ENCODE data around the gene HGD.
"Not testable (repeated sequence)": the region's sequence is repeated elsewhere in the genome, so short reads cannot be mapped to it uniquely, and the experiment has no call there.

HGD gene

DNA sequence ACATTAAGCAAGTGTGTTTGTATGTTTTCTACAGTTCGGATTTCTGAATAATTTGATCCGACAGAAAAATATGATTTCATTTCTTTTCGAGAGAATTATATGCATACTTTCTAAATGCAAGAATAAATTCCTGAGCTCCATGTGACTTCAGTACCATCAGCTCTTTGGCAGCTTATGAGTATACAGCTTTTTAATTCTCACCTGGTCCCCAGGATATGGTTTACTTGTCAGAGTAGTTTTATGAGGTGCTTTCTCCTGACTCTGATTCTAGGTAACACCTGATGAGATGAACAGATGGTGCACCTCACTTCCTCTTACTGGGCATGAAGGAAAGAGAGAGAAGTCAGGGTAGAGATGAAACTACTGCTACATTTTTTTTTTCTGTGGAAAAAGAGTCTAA is 3.1 kb downstream of the HGD start:
- peak overlapping the region; percentile 15 for H3K27ac ChIP-seq
- DNase-seq: no peak
- no peak overlapping the region for H3K4me3 ChIP-seq (ENCODE audit: low read depth, low read length)
- in situ Hi-C loops (cut with HindIII; ENCODE audit: low pct_ligation_motif_present, low sequenced_read_pairs): no loop called here
- TF ChIP-seq, protein P1, sequence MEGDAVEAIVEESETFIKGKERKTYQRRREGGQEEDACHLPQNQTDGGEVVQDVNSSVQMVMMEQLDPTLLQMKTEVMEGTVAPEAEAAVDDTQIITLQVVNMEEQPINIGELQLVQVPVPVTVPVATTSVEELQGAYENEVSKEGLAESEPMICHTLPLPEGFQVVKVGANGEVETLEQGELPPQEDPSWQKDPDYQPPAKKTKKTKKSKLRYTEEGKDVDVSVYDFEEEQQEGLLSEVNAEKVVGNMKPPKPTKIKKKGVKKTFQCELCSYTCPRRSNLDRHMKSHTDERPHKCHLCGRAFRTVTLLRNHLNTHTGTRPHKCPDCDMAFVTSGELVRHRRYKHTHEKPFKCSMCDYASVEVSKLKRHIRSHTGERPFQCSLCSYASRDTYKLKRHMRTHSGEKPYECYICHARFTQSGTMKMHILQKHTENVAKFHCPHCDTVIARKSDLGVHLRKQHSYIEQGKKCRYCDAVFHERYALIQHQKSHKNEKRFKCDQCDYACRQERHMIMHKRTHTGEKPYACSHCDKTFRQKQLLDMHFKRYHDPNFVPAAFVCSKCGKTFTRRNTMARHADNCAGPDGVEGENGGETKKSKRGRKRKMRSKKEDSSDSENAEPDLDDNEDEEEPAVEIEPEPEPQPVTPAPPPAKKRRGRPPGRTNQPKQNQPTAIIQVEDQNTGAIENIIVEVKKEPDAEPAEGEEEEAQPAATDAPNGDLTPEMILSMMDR (IDR thresholded peaks at IDR 0.05; ENCODE audit: low read depth, low read length, missing control alignments): no peak
- H3K27me3 ChIP-seq (replicated peaks): no peaks in the 10 kb centered on the region
- no peaks in the 10 kb centered on the region for H3K36me3 ChIP-seq (replicated peaks)

DNA sequence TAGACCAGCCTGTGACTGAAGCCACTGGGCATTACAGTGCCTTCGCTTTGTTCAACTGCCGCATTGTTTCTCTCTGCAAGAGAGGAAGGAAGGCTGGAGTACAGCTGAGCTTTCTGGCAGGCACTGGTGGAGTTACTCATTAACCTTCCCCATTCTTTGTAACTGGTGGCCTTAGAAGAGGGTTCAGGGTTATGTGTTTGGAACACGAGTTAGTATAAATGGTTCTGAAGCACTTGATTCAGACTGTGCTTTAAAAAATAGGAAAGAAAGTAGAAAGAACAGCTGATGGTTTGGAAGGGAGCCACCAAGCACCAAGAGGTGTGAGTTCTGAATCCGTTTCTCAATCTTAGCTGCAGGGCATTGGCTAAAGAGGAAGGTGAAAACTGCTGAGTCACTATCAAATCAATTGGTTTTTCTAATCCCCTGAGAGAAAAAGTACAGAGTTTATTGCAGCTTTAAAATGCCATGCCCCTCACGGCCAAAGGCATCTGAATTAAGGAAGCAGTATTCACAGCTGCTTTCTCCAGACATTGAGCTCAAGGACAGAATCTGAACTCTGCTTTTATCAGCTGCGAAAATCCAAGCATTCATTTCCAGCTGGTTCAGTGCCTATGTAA is 3.6 kb downstream of the HGD start:
- DNase-seq: peak; percentile 38
- no peaks in the 10 kb centered on the region for H3K36me3 ChIP-seq (replicated peaks)
- no peak overlapping the region for H3K4me3 ChIP-seq (ENCODE audit: low read depth, low read length)
- in situ Hi-C loops (cut with HindIII; ENCODE audit: low pct_ligation_motif_present, low sequenced_read_pairs): no loop called here
- peak overlapping the region; percentile 15 for H3K27ac ChIP-seq
- no peaks in the 10 kb centered on the region for H3K27me3 ChIP-seq (replicated peaks)
- TF ChIP-seq, protein P1 (IDR thresholded peaks at IDR 0.05; ENCODE audit: low read depth, low read length, missing control alignments): no peak

DNA sequence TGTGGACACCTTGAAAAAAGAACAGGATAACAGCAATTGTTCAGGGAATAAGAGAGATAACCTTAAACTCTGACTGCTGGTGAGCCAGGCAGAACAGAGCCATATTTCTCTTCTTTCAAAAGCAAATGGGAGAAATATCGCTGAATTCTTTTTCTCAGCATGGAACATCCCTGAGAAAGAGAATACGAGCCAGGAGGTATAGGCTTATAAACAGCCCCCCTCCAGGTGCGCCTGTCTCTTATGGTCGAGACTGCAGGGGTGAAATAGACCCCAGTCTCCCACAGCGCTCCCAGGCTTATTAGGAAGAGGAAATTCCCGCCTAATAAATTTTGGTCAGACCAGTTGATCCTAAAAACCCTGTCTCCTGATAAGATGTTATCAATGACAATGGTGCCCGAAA is 4.8 kb downstream of the HGD start:
- in situ Hi-C loops (cut with HindIII; ENCODE audit: low pct_ligation_motif_present, low sequenced_read_pairs); DNase-seq; H3K4me3 ChIP-seq (ENCODE audit: low read depth, low read length); H3K27me3 ChIP-seq (replicated peaks); H3K36me3 ChIP-seq (replicated peaks); H3K27ac ChIP-seq: not testable (repeated sequence)

DNA sequence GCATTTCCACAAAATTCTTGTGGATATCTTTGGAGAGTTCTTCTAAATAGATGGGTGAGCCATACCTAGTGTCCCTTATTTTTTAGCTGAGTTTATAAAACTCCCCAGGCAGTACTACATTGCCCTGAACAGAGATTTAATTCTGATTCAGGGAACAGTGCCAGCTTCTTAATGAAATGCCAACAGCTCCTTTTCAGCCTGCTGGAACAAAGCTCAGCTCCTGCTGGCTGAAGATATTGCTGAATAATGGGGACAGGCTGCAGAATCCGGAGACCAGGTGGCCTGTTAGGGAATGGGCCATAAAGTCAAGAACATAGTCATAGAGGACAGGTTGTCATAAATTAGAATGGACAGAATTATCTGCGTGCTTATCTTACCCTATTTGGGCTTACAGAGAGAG is 8.9 kb downstream of the HGD start:
- Histone ChIP-seq H3K36me3 (replicated peaks) (no peaks in the 10 kb centered on the region), H3K4me3 (ENCODE audit: low read depth, low read length) (no peak overlapping the region), H3K27me3 (replicated peaks) (no peaks in the 10 kb centered on the region), H3K27ac (no peak overlapping the region)
- TF ChIP-seq, protein P1 (IDR thresholded peaks at IDR 0.05; ENCODE audit: low read depth, low read length, missing control alignments): no peak
- DNase-seq: no peak
- in situ Hi-C loops (cut with HindIII; ENCODE audit: low pct_ligation_motif_present, low sequenced_read_pairs): no loop called here

DNA sequence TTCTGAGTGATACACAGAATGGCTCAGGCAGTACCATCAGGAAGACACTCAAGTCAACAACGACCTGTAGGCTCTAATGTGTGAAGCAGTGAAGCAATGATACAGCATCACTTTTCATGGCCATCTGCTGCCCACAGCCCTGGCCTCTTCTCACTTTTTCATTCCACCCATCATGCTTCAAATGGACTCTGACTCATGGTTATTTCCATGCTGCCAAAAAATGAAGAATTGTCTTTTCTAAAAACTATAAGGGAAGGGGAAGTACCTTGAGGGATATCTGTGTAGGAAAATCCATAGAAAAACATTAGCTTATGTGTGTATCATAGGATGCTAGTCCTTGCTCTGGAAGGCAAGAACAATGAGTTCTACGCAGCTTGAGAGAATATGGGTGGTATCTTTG is 11.5 kb downstream of the HGD start:
- DNase-seq: no peak

DNA sequence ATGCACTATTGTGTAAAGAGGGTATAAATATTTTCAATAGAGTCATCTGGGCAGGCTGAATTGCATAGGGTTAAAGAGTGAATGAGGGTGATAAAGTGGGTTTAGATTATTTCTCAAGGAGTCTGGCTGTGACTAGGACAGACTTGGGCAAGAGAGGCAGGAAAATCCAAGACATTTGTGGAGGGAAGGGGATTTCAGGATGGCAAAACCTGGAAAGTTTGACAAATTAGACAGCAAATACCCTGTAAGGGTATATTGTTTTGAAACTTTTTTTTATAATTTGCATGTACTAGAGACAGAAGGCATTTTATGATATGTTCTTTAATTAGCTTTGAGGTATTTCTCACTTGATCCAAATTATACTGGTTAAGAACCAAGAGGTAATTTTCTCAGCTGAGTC is 17.1 kb downstream of the HGD start:
- DNase-seq: no peak
- Histone ChIP-seq H3K27me3 (replicated peaks) (no peaks in the 10 kb centered on the region), H3K27ac (no peak overlapping the region), H3K36me3 (replicated peaks) (no peaks in the 10 kb centered on the region), H3K4me3 (ENCODE audit: low read depth, low read length) (no peak overlapping the region)
- in situ Hi-C loops (cut with HindIII; ENCODE audit: low pct_ligation_motif_present, low sequenced_read_pairs): no loop called here
- TF ChIP-seq, protein P1 (IDR thresholded peaks at IDR 0.05; ENCODE audit: low read depth, low read length, missing control alignments): no peak

More for the DNA sequence above, 11.5 kb downstream of the HGD start:
- Histone ChIP-seq H3K4me3 (ENCODE audit: low read depth, low read length) (no peak overlapping the region), H3K27ac (no peak overlapping the region), H3K27me3 (replicated peaks) (no peaks in the 10 kb centered on the region), H3K36me3 (replicated peaks) (no peaks in the 10 kb centered on the region)
- TF ChIP-seq, protein P1 (IDR thresholded peaks at IDR 0.05; ENCODE audit: low read depth, low read length, missing control alignments): no peak
- in situ Hi-C loops (cut with HindIII; ENCODE audit: low pct_ligation_motif_present, low sequenced_read_pairs): no loop called here
